Measurements from ENCODE around the gene PSKH1.

DNA sequence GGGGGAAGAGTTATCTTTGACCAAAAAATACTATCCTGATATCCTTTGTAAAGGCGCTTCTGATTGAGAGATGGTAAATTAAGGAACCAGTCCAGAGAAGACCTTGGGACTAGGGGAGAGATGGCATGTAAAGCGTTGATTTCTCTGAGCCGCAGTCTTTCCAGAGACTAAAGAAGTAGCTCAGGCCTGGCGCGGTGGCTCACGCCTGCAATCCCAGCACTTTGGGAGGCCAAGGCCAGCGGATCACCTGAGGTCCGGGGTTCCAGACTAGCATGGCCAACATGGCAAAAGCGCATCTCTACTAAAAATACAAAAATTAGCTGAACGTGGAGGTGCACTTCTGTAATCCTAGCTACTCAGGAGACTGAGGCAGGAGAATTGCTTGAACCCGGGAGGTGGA is 44.9 kb upstream of the PSKH1 start:
- TF ChIP-seq, protein P1, sequence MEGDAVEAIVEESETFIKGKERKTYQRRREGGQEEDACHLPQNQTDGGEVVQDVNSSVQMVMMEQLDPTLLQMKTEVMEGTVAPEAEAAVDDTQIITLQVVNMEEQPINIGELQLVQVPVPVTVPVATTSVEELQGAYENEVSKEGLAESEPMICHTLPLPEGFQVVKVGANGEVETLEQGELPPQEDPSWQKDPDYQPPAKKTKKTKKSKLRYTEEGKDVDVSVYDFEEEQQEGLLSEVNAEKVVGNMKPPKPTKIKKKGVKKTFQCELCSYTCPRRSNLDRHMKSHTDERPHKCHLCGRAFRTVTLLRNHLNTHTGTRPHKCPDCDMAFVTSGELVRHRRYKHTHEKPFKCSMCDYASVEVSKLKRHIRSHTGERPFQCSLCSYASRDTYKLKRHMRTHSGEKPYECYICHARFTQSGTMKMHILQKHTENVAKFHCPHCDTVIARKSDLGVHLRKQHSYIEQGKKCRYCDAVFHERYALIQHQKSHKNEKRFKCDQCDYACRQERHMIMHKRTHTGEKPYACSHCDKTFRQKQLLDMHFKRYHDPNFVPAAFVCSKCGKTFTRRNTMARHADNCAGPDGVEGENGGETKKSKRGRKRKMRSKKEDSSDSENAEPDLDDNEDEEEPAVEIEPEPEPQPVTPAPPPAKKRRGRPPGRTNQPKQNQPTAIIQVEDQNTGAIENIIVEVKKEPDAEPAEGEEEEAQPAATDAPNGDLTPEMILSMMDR (IDR thresholded peaks at IDR 0.05; ENCODE audit: low read depth, low read length, poor library complexity, severe bottlenecking) = no peak
- no peak for TF ChIP-seq EZH2phosphoT487 (IDR thresholded peaks at IDR 0.05; ENCODE audit: borderline replicate concordance, low read length)

Measured in DOHH2 (cell line).